Activated CD4-positive, alpha-beta T cell treated with anti-CD3 and anti-CD28 coated beads, Interleukin-10, Interleukin-2, amounts not matched to agents 100 ng/mL and 50 ng/mL, durations not matched to agents 16 hours and 8 hours (primary cell): ENCODE results near the gene TAF15.
A peak's percentile ranks its signal among the peaks of the same experiment; 100 is the strongest.

Experiments used
- DNase-seq: peaks from one replicate; pipeline ENCODE4 v3.0.0-alpha.2; 2020

Gene TAF15

GRCh38 chr17:35788477-35789368 is 20.6 kb upstream of the TAF15 start:
- DNase-seq = no peak

- no peak for DNase-seq
These were observed 18.4 kb upstream of the TAF15 start for GRCh38 chr17:35790841-35791240.

- DNase-seq = no peak
These were observed 17.5 kb upstream of the TAF15 start for GRCh38 chr17:35791681-35792350.

GRCh38 chr17:35793257-35793656 is 16.0 kb upstream of the TAF15 start:
- no peak for DNase-seq

- peak; percentile 34 for DNase-seq
These were observed 14.0 kb upstream of the TAF15 start, which contains the start of gene MMP28 for GRCh38 chr17:35795007-35795870. TSS of gene MMP28 (minus strand) at chr17:35795641. CDS start at chr17:35795377, 264 bp downstream.

- DNase-seq = no peak
These were observed 13.4 kb upstream of the TAF15 start for GRCh38 chr17:35795871-35796265.

GRCh38 chr17:35796942-35797341 is 12.3 kb upstream of the TAF15 start:
- no peak for DNase-seq

GRCh38 chr17:35797370-35797769 is 11.9 kb upstream of the TAF15 start:
- no peak for DNase-seq

- no peak for DNase-seq
These were observed 11.4 kb upstream of the TAF15 start for GRCh38 chr17:35797918-35798317.

GRCh38 chr17:35799942-35800341 is 9.3 kb upstream of the TAF15 start:
- DNase-seq = no peak

GRCh38 chr17:35801583-35802224 is 7.6 kb upstream of the TAF15 start:
- no peak for DNase-seq

GRCh38 chr17:35804658-35805192 is 4.6 kb upstream of the TAF15 start:
- DNase-seq = peak; percentile 88

- DNase-seq = no peak
These were observed 1.7 kb upstream of the TAF15 start for GRCh38 chr17:35807371-35808144.

- no peak for DNase-seq
These were observed 883 bp upstream of the TAF15 start for GRCh38 chr17:35808240-35808961.

GRCh38 chr17:35809855-35810461 is 674 bp downstream of the TAF15 start:
- no peak for DNase-seq

- DNase-seq = no peak
These were observed 2.5 kb downstream of the TAF15 start for GRCh38 chr17:35811759-35812158.

- no peak for DNase-seq
These were observed 3.2 kb downstream of the TAF15 start for GRCh38 chr17:35812456-35812855.

- DNase-seq = no peak
These were observed 7.4 kb downstream of the TAF15 start for GRCh38 chr17:35816723-35817122.

GRCh38 chr17:35817196-35817595 is 7.9 kb downstream of the TAF15 start:
- DNase-seq = no peak

GRCh38 chr17:35819455-35819854 is 10.2 kb downstream of the TAF15 start:
- no peak for DNase-seq
